Endometrial microvascular endothelial cells (primary cell): ENCODE results near the gene CHRNA4. TPM values are rescaled to one million over a fixed set of nuclear protein-coding genes. Genes with fewer than 3 reads are reported as not detected.

Experiments
- total RNA-seq: library from RNA; depleted of rRNA; stranded (reverse); fragments of >200 nt; gene quantifications from one replicate; pipeline ENCODE4 v1.2.3, GENCODE V29; 2015; ENCODE audit errors: inconsistent ontology term

Gene CHRNA4
- total RNA-seq, 1 donor from 2014 or later: not detected

Other genes starting within 250 kb of the CHRNA4 start
- gene YTHDF1, start 145.2 kb downstream of the CHRNA4 start, total RNA-seq: 37.3 TPM
- not detected for gene BIRC7, start 125.4 kb downstream of the CHRNA4 start, total RNA-seq
- gene NKAIN4, start 106.9 kb downstream of the CHRNA4 start, total RNA-seq: not detected
- gene ARFGAP1, start 88.5 kb downstream of the CHRNA4 start, total RNA-seq: 51.9 TPM
- not detected for gene COL20A1, start 68.2 kb downstream of the CHRNA4 start, total RNA-seq
- gene KCNQ2, start 111.3 kb upstream of the CHRNA4 start, total RNA-seq: not detected
- 0.09 TPM for gene EEF1A2, start 137.7 kb upstream of the CHRNA4 start, total RNA-seq
- gene PPDPF, start 159.4 kb upstream of the CHRNA4 start, total RNA-seq: 126 TPM
- gene PTK6, start 176.0 kb upstream of the CHRNA4 start, total RNA-seq: not detected
- not detected for gene SRMS, start 186.4 kb upstream of the CHRNA4 start, total RNA-seq
- gene FNDC11, start 192.8 kb upstream of the CHRNA4 start, total RNA-seq: 0.37 TPM
- 61.5 TPM for gene HELZ2, start 212.9 kb upstream of the CHRNA4 start, total RNA-seq